HG02623 (cell line): ENCODE results near the gene C8G.

Experiments used
- ATAC-seq: cut with Tn5 transposase; IDR thresholded peaks from one replicate; pipeline ENCODE4 v1.9.1; 2021; ENCODE audit warnings: moderate library complexity; ENCODE audit not compliant: unreplicated experiment

Gene C8G

DNA sequence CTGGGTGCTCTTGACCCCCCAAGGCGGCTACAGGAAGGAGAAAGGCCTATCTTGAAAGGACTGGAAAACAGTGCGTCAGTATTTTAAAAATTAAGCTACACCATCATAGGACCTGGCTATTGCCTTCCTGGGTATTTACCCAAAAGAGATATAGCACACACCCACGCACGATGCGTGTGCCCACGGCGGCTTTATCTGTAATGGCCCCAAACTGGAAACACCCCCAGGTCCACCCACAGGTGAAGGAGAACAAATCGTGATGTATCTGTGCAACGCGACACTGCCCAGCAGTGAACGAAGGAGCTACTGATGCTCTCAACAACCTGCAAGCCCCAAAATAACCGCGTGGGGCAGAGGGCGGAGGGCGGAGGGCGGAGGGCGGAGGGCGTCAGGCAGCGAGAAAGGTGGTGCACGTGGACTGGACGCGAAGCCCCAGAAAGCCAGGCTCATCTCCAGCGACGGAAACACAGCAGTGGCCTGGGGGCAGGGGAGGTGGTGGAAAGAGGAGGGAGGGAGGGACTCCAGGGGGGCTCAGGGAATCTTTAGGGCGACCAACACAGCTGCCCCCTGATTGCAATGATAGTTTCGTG, 19.9 kb downstream of the C8G start:
- ATAC-seq = no peak

DNA sequence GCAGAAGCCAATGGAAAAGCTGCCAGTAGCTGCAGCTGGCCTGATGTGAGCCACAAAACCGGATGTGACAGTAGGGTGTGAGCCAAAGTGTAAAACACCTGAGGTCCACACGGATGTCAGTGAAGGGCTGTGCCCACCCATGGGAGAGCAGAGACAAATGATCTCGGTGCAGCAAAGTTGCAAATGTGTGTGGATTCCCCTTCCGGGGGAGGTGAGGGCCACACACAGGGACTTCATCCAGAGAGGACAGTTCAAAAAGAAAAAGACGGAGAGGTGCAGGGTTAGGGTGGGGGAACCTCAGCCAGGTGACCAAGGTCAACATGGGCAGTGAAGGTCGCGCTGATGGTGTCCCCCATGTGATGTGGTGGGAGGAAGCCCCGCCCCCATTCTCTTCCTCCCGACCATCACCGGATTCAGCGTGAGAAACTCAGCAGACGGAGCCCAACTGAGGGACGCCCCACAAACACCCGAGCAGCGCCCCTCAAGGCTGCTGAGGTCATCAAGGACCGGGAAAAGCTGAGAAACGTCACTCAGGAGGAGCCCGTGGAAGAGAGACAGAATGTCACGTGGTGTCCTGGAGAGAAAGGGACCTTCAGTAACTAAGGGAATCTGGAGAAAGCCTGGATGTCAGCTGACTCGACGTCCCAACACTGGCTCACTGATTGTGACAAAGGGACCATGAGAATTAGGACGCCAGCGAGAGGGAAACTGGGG, 20.9 kb downstream of the C8G start:
- ATAC-seq = no peak

DNA sequence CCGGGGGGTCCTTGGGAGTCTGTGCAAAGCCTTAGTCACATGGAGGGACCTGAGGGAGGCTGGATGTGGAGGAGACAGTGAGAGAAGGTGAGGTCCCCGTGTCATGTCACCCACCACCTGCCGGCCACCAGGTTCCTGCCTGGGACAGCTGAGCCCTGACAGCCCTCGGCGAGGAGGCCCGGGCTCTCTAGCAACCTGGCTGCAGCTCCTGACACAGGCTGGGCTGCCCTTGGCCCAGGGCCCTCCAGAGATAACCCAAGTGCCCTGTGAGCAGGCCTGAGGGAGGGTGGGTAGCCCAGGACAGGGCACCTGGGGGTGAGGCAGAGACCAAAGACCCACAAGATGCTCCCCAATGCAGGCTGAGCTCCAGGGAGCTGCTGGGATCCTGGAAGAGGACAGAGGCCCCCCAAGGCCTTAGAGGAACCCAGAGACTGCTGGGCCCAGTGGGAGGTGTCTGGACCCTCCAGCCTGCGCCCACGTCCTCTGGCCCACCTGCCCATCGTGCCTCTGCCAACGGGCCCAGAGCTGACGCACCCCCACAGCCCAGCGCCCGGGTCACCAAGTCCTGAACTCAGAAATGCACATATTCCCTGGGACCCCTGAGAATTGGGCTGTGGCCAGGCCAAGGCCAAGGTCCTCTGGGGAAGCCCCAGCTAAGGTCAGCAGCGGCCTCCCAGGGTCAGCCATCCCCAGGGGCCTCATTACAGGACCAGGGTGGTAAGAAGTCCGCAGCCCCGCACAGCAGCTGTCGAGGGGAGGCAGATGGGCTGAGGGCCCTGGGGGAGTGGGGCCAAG, 23.5 kb downstream of the C8G start:
- no peak for ATAC-seq

DNA sequence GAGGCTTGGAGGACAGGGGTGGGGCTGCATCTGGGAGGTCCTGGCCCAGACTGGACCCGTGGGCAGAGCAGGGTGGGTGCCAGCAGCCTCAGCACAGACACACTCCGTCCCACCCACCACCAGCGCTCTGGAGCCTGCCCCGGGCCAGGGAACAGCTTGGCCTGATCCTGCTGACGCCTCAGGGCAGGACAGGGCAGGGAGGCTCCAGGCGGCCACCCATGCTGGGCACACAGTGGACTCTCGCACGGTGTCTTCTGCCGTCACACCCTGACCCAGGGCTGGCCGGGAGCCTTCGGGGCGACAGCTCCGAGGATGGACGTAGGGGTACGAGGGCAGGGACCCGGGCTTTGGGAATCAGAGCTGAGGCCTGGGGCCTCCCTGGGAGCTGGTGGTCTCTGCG, 24.1 kb downstream of the C8G start:
- ATAC-seq = no peak

DNA sequence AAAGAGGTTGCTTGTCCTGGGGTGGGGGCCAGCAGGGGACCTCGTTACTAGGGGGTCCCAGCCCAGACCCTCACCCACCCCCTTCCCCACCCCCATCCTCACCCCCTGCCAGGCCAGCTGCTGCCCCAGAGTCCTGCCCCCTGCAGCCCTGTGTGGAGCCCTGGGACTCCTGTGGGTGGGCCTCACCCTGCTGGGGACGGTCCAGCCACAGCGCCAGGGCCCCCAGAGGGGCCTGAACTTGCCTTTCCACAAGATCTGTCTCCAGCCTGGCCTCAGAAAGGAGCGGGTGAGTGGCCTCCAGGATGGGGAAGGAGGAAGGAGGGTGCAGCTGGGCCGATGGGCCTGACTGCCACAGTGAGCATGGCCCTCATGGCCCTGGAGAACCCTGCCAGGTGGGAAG, 24.7 kb downstream of the C8G start:
- ATAC-seq = no peak

DNA sequence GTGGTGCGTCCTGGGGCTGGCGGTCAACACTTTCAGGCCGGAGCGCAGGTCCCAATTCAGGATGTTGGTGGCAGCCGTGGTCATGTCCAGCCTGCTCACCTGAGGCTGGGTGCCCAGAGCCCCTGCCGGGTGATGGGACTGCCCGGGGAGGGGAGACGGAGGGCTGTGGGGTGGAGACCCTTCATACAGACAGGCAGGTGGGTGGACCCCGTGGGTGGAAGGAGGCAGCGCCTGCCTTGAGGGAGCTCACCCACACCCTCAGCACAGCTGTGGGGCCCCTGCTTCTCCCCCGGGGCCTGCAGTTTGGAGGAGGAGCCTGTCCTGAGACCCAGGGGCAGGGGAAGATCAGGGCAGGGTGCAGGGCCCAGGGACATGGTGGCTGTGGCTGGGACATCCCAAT, 25.3 kb downstream of the C8G start:
- ATAC-seq = no peak

DNA sequence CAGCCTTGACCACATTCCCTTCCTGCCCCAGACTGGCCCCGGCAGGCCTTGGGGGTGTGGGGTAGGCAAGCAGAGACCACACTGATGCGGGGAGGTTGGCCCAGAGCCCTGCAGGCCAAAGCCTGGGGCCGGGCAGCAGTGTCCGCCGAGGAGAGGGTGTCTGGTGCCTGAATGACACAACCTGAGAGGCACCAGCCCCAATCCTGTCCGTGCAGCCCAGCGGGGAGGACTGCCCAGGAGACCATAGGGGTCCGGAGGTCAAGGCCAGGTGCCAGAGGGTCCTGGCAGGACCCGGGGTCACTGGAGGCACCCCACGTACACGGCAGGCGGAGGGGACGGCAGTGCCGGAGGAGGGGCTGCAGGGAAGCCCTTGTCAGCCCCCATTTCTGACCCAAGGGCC, 26.7 kb downstream of the C8G start:
- no peak for ATAC-seq

DNA sequence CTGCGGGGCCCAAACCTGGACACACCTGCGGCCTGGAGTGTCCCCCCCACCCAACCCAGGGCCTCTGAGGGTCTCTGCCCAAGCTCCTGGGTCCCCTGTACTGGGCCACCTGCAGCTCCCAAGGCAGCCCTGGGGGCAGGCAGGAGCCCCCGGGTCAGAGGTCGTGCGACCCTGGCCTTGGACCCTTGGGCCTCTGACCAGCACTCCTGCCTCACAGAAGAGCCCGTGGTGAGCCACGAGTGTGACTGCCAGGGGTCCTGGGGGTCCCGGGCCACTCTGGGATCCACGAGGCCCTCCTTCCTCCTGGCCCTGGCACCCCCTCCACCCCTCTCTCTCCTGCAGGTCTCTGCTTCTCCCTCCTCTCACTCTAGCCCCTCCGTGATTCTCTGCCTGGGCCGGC, 27.3 kb downstream of the C8G start:
- no peak for ATAC-seq

DNA sequence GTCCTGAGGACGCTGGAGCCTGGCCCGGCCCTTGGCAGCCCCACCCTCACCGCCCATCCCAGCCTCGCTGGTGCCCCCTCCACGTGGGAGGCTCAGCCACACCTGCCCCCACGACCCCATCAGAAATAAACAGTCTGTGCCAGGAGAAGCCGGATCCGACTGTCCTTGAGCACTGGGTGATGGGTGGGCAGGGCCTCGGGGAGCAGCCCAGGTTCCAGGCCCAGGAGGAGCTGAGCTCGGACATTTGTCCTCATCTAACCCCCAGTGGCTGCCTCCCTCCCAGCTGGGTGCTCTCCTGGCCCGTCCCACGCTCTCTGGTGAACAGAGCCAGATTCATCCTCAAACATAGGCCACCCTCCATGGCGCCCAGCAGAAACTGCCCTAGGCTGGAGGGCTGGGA, 27.7 kb downstream of the C8G start:
- ATAC-seq = no peak

DNA sequence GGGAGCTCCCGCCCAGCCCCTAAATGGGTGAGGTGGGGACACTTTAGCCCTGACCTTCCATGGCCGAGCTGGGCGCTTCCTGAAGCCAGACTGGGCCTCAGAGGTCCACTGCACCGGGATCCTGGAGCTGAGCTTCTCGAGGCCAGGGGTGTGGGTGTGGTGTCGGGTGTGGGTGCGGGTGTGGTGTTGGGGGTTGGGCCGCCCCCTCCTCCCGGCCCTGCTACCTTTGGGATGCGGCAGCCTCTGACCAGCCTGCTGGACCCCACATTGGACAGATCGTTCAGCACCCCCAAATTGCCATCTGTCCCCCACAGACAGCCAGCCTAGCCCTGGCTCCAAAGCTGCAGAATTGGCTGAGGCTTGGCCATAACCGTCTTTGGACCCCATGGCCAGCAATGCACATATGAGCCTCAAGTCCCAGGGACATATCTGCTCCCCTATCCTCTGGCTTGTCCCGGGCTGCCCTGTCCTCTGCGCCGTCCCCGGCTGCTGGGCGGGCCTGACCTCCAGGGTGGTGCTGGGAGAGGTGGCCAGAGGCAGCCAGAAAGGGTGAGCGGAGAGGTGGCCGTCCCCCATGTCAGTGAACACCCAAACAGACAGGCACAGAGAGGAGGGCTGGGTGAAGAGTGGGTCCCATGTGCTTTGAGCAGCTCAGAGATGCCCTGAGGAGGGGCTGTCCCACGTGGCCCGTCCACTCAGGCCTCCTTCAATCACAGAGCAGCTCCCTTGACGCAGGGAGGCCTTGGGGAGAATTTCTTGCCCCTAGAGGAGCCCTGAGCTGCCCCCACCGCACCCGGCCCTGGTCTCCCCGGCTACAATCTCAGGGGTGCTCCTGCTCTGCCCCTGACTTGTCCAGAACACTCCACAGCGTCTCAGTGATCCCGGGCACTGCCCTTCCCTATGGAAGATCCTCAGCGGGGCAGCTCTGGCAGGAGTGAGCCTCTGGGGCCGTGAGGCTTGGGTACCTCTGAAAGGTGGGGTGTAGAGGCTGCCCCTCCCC, 28.9 kb downstream of the C8G start:
- no peak for ATAC-seq

DNA sequence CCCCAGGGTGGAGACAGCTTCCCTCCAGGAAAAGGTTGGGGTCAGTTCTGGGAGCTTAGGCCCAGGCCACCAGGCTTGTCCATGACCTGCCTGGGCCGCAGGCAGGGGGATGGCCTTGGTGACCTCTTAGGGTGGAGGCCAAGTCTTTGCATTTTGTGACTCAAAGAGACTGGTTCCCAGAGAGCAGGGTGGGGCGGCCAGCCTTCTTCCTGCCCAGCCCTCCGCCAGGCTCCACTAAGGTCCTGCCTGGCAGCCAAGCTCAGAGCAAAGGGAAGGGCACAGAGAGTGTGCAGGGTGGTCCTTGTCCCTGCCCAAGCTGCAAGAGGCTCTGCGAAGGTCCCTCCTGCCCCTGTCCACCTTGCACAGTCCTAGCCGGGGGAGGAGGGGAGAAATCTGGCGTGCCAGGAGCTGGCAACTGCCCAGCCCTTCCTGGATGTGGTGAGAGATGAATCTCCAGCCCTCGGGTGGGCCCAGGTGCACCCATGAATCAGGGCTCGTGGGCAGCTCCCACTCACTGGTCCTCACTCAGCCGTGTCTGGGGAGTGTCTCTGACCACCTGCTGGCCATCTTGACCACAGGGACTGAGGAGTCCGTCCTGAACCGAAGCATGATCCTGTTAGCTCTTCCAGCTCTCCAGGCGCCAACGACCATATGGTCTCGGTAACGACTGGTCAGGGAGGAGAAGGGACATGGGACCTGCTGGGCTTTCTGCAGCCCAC, 29.9 kb downstream of the C8G start:
- no peak for ATAC-seq

DNA sequence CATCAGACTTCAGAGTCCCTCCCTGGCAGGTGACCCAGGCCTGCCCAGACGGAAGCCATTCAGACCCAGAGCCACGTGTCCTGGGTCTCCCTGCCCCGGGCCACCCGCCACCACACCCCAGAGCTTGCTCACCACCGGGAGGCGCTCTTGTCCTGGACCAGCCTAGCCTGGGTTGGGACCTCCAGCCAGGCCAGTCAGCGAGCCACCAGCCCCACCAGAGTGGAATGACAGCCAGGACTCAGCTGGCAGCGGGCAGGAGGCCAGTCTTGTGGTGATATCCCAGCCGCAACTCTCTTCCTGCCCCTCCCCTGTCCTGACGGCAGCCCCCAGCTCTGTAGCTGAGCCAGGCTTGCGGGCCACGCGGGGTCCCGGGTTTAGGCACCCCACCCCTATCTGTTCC, 30.6 kb downstream of the C8G start:
- no peak for ATAC-seq

DNA sequence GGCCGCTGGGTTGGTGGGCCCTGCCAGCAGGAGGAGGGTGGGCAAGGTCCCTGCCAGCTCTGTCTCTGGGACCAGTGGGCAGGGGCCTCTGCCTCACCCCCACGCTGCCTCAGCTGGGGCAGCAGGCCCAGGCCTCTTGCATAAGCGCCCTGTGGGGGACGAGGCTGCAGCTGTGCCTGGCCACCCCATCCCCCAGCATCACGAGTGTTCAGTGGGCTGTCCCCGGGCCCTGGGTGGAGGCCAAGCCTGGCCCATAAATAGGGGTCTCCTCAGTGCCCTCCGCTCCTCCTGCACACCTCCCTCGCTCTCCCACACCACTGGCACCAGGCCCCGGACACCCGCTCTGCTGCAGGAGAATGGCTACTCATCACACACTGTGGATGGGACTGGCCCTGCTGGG, 32.2 kb downstream of the C8G start, which contains the start of gene PTGDS:
Gene PTGDS, plus strand, starts transcription at position 282 of the 400 bp plus-strand sequence. Its CDS starts 75 bp downstream, at position 357.
- ATAC-seq = no peak

DNA sequence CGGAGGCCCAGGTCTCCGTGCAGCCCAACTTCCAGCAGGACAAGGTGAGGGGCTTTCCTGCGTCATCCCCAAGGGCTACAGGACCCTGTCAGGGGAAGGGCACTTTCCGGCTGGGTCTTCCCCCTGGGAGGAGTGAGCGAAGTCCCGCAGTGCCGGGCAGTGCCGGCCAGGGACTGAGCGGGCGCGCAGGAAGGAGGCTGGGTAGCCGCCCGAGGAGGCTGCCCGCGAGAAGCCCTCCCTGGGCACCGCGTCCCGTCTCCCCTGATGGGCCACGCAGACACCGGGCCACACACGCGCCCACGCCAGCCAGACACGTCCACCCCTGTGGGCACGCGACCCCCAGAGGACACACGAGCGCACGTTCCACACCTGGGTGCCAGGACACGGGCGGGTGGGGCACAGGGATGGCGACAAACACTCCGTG, 32.6 kb downstream of the C8G start:
- ATAC-seq = no peak

DNA sequence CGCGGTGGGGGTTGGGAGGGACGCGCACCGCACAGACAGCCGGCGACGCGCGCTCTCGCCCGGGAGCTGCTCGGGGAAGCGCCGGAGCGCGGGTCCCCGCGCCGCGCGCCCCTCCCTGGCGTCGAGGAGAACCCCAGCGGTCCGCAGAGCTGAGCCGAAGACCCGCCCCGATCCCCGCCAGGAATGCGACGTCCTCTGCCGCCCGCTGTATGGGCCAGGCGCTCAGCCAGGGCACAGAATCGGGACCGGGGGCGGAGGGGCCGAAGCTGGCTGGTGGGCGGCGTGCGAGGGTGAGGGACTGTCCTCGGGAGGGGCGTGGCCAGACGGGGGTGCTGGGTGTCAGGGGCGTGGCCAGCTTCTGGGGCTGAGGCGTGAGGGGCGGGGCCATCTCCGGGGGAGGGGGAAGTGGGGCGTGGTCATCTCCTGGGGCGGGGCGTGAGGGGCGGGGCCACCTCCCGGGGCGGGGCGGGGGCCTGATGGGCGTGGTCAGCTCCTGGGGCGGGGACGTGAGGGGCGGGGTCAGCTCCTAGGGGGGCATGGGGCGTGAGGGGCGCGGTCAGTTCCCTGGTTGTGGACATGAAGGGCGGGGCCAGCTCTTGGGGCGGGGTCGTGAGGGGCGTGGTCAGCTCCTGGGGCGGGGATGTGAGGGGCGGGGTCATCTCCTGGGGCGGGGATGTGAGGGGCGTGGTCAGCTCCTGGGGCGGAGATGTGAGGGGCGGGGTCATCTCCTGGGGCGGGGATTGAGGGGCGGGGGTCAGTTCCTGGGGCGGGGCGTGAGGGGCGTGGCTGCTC, 33.2 kb downstream of the C8G start:
- ATAC-seq = no peak

DNA sequence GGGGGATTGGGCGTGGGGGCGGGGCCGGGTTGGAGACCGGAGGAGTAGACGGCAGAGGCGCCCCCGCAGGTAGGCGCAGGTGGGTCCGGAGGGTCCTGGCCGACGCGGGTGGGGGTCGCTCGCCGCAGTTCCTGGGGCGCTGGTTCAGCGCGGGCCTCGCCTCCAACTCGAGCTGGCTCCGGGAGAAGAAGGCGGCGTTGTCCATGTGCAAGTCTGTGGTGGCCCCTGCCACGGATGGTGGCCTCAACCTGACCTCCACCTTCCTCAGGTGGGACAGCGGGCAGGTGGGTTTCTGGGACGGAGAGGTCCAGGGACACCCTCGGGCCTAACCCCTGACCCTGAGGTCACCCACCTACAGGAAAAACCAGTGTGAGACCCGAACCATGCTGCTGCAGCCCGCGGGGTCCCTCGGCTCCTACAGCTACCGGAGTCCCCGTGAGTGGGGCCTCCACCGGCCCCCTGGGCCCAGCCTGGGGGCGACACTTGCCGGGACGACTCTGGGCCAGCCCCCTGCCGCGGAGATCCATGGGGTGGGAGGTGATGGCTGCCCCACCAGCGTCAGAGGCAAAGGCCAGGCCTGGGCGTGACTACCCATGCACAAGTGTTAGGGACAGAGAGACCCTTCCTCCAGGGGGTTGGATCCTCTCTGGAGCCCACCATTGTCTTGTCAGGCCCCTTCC, 34.0 kb downstream of the C8G start:
- no peak for ATAC-seq

DNA sequence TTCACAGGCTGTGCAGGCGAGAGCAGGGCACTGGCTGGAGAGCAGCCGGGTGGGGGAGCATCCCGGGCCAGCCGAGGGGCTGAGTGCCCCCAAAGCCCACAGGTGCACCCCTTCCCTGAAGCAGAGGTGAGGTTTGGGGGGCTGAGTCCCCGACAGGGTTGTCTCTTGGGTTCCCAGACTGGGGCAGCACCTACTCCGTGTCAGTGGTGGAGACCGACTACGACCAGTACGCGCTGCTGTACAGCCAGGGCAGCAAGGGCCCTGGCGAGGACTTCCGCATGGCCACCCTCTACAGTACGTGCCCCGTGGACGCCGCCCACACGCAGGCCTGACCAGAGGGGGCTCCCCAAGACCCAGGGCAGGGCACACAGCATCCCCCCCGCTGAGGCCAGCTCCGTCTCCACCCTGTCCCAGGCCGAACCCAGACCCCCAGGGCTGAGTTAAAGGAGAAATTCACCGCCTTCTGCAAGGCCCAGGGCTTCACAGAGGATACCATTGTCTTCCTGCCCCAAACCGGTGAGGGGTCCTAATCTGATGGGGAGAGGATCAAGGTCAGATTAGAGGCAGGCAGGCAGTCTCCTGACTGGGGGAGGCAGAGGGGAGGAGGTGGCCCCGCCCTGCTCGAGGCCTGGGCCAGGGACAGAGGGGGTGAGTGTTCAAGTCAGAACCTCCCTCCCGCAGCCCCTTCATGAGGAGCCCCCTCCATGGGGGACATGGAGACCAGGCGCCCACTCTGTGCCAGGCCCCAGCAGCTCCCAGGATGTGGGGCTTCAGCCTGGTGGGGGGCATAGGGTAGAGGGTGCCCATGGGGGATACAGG, 34.9 kb downstream of the C8G start:
- no peak for ATAC-seq
